ENCODE data around the gene CD48. TPM values are rescaled to one million over a fixed set of nuclear protein-coding genes. Genes with fewer than 3 reads are reported as not detected.

The CD48 gene
- total RNA-seq, 1 experiment from 2014 or later, result not detected

DNA sequence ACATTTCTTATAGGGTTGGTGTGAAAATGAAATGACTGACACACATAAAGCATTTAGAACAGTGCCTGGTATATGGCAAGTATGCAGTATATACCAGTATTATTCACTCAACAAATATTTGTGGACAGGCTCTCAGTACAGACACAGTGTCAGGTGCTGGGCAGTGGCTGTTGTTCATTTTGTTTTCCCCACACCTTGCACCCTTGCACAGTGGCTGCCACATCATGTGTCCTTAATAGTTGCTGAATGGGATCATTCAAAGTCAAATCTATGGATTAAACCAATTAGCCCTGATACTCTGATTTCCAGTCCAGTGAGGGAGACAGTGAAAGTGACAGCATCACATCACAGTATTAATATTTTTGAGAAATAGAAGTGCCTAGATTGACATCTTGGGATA lies 67.2 kb downstream of the CD48 start:
- no peak overlapping the region for H3K4me3 ChIP-seq (ENCODE audit: low read depth, low read length, poor library complexity, severe bottlenecking)
- ChIA-PET CTCF (no interaction called here), POLR2A (ENCODE audit: low non-redundant PET) (interaction anchor here (0.5 kb wide), 1 partner anchor 171 kb away, joined by 3 read pairs; no protein-coding TSS in a partner anchor)
- TF ChIP-seq EZH2 (IDR thresholded peaks at IDR 0.05; ENCODE audit: borderline replicate concordance, low read depth, low read length, poor library complexity, severe bottlenecking), result no peak
- TF ChIP-seq, protein P1, sequence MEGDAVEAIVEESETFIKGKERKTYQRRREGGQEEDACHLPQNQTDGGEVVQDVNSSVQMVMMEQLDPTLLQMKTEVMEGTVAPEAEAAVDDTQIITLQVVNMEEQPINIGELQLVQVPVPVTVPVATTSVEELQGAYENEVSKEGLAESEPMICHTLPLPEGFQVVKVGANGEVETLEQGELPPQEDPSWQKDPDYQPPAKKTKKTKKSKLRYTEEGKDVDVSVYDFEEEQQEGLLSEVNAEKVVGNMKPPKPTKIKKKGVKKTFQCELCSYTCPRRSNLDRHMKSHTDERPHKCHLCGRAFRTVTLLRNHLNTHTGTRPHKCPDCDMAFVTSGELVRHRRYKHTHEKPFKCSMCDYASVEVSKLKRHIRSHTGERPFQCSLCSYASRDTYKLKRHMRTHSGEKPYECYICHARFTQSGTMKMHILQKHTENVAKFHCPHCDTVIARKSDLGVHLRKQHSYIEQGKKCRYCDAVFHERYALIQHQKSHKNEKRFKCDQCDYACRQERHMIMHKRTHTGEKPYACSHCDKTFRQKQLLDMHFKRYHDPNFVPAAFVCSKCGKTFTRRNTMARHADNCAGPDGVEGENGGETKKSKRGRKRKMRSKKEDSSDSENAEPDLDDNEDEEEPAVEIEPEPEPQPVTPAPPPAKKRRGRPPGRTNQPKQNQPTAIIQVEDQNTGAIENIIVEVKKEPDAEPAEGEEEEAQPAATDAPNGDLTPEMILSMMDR (conservative IDR thresholded peaks at IDR 0.05; ENCODE audit: low read depth, low read length), result no peak
- no peaks in the 10 kb centered on the region for H3K27me3 ChIP-seq (replicated peaks; ENCODE audit: insufficient read depth, low read depth, low read length, poor library complexity)
- intact Hi-C loops (cut with micrococcal nuclease; ENCODE audit: unreplicated experiment), result no loop called here
- no peaks in the 10 kb centered on the region for H3K9me3 ChIP-seq (ENCODE audit: low read depth, low read length, poor library complexity, severe bottlenecking)
- no peak overlapping the region for H3K27ac ChIP-seq (ENCODE audit: low read depth, low read length, poor library complexity, severe bottlenecking)
- H3K4me1 ChIP-seq (ENCODE audit: insufficient read depth, low read length, poor library complexity, severe bottlenecking), result peaks cover 25% of the 10 kb centered on the region
- H3K36me3 ChIP-seq (ENCODE audit: insufficient read depth, low read length, poor library complexity, severe bottlenecking), result no peaks in the 10 kb centered on the region
- DNase-seq (ENCODE audit: low spot score), result no peak
- no TSS peak for BruUV-seq (replicated peaks)

- ChIA-PET POLR2A (ENCODE audit: low non-redundant PET) (no interaction called here), CTCF (no interaction called here)
- Histone ChIP-seq H3K36me3 (ENCODE audit: insufficient read depth, low read length, poor library complexity, severe bottlenecking) (no peaks in the 10 kb centered on the region), H3K27me3 (replicated peaks; ENCODE audit: insufficient read depth, low read depth, low read length, poor library complexity) (no peaks in the 10 kb centered on the region), H3K4me1 (ENCODE audit: insufficient read depth, low read length, poor library complexity, severe bottlenecking) (peaks cover 25% of the 10 kb centered on the region), H3K27ac (ENCODE audit: low read depth, low read length, poor library complexity, severe bottlenecking) (no peak overlapping the region), H3K4me3 (ENCODE audit: low read depth, low read length, poor library complexity, severe bottlenecking) (no peak overlapping the region), H3K9me3 (ENCODE audit: low read depth, low read length, poor library complexity, severe bottlenecking) (no peaks in the 10 kb centered on the region)
- no TSS peak for BruUV-seq (replicated peaks)
- intact Hi-C loops (cut with micrococcal nuclease; ENCODE audit: unreplicated experiment), result no loop called here
- no peak for DNase-seq (ENCODE audit: low spot score)
- TF ChIP-seq, protein P1 (conservative IDR thresholded peaks at IDR 0.05; ENCODE audit: low read depth, low read length), result no peak
Observed at GRCh38 chr1:160643138-160643537, 68.5 kb downstream of the CD48 start.

DNA sequence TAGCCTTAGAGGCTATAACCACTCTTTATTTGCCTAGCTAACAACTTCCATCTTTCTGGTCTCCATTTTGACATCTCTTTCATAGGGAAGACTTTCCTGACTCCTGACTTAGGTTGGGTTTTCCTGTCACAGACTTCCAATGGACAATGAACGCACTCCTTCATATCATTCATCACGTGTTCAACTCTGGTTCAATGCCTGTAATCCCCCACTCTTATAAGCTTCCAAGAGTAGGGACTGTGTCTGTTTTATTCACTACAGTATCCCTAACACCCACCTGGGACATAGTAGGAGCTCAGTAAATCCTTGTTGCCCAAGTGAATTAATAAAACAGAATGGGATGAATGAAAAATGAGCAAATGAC lies 69.4 kb downstream of the CD48 start:
- no TSS peak for BruUV-seq (replicated peaks)
- POLR2A ChIA-PET (ENCODE audit: low non-redundant PET), result interaction anchor here (0.5 kb wide), 1 partner anchor 26 kb away, joined by 4 read pairs; no protein-coding TSS in a partner anchor
- Histone ChIP-seq H3K27me3 (replicated peaks; ENCODE audit: insufficient read depth, low read depth, low read length, poor library complexity) (no peaks in the 10 kb centered on the region), H3K27ac (ENCODE audit: low read depth, low read length, poor library complexity, severe bottlenecking) (no peak overlapping the region), H3K4me3 (ENCODE audit: low read depth, low read length, poor library complexity, severe bottlenecking) (no peak overlapping the region), H3K4me1 (ENCODE audit: insufficient read depth, low read length, poor library complexity, severe bottlenecking) (peaks cover 16% of the 10 kb centered on the region), H3K36me3 (ENCODE audit: insufficient read depth, low read length, poor library complexity, severe bottlenecking) (no peaks in the 10 kb centered on the region), H3K9me3 (ENCODE audit: low read depth, low read length, poor library complexity, severe bottlenecking) (no peaks in the 10 kb centered on the region)
- no peak for DNase-seq (ENCODE audit: low spot score)
- CTCF ChIA-PET, result no interaction called here
- intact Hi-C loops (cut with micrococcal nuclease; ENCODE audit: unreplicated experiment), result no loop called here
- TF ChIP-seq EZH2 (IDR thresholded peaks at IDR 0.05; ENCODE audit: borderline replicate concordance, low read depth, low read length, poor library complexity, severe bottlenecking), result no peak
- TF ChIP-seq, protein P1 (conservative IDR thresholded peaks at IDR 0.05; ENCODE audit: low read depth, low read length), result no peak
